ENCODE measurements around the gene MED25. TPM values are rescaled to one million over a fixed set of nuclear protein-coding genes. Genes with fewer than 3 reads are reported as not detected.

MED25 gene
- polyA plus RNA-seq, 3 donors = 13.9 to 52.9 (median 18.5) TPM

- peaks cover 98% of the 10 kb centered on the region for H3K79me2 ChIP-seq (ENCODE audit: insufficient read depth, low read length)
- TF ChIP-seq CTCF (IDR thresholded peaks at IDR 0.05) = no peak
- H3K9me3 ChIP-seq (replicated peaks in 1 of 2; ENCODE audit: control insufficient read depth in 1 of 2, insufficient read depth in 1 of 2, low read length in 2 of 2) = no peaks in the 10 kb centered on the region
- Mint-ChIP-seq H3K36me3 (peaks cover 23 to 58% of the 10 kb centered on the region in 2 donors), H3K9me3 (no peaks in the 10 kb centered on the region), H3K27me3 (ENCODE audit: low read depth in 3 of 3) (peaks cover 0 to 2% (median 2%) of the 10 kb centered on the region in 3 donors), H3K4me3 (peak overlapping the region in 1 of 2 donors; percentile 22), H3K27ac (peak overlapping the region; percentile 68 to 89 (median 87)), H3K4me1 (peaks cover 45% of the 10 kb centered on the region)
- H3K4me1 ChIP-seq (ENCODE audit: control insufficient read depth in 1 of 2, insufficient read depth in 2 of 2, low read length in 2 of 2) = peaks cover 30 to 31% of the 10 kb centered on the region in 2 donors
- 76% methylated on average over 5 of the region's 8 CpGs for WGBS (ENCODE audit: insufficient coverage)
- DNase-seq = no peak
- no peak overlapping the region for H2AFZ ChIP-seq (ENCODE audit: insufficient read depth, low read depth, low read length, poor library complexity, severe bottlenecking)
- peaks cover 5 to 25% of the 10 kb centered on the region in 2 donors for H3K36me3 ChIP-seq (replicated peaks in 1 of 2; ENCODE audit: control insufficient read depth in 1 of 2, insufficient read depth in 2 of 2, low read length in 2 of 2)
- H3K9ac ChIP-seq (ENCODE audit: insufficient read depth, low read length, poor library complexity, severe bottlenecking) = peak overlapping the region; percentile 22
- H3K4me2 ChIP-seq (replicated peaks; ENCODE audit: extremely low read depth, low read length, poor library complexity, severe bottlenecking) = no peak overlapping the region
- no peaks in the 10 kb centered on the region for H3K27me3 ChIP-seq (ENCODE audit: control insufficient read depth in 2 of 2, insufficient read depth in 2 of 2, low read length in 2 of 2)
- H3K4me3 ChIP-seq (replicated peaks in 1 of 3; ENCODE audit: low read depth in 2 of 3, low read length in 3 of 3) = no peak overlapping the region
- intact Hi-C loops (cut with micrococcal nuclease) = no loop called here
- H3K27ac ChIP-seq (ENCODE audit: low read depth in 1 of 2, low read length in 2 of 2) = peak overlapping the region; percentile 70 to 78
- H4K20me1 ChIP-seq (ENCODE audit: insufficient read depth, low read length) = peaks cover 53% of the 10 kb centered on the region
Observed at GRCh38 chr19:49773663-49774350, 44.3 kb upstream of the MED25 start.

DNA sequence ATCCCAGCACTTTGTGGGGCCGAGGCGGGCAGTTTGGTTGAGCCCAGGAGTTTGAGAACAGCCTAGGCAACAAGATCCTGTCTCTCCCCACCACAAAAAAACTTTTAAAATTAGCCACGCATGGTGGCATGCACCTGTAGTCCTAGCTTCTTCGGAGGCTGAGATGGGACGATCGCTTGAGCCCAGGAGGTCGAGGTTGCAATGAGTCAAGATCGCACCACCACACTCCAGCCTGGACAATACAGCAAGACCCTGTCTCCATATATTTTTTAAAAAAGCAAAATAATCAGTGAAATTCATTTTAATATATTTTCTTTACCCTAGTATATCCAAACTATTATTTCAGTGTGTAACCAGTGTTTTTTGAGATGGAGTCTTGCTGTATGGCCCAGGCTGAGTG, 43.1 kb upstream of the MED25 start:
- intact Hi-C loops (cut with micrococcal nuclease) = no loop called here
- no peak overlapping the region for H2AFZ ChIP-seq (ENCODE audit: insufficient read depth, low read depth, low read length, poor library complexity, severe bottlenecking)
- Mint-ChIP-seq H3K27me3 (ENCODE audit: low read depth in 3 of 3) (no peaks in the 10 kb centered on the region), H3K27ac (peak overlapping the region in 2 of 7 donors; percentile 68 to 80), H3K4me1 (peaks cover 48% of the 10 kb centered on the region), H3K4me3 (no peak overlapping the region), H3K36me3 (peaks cover 17 to 57% of the 10 kb centered on the region in 2 donors), H3K9me3 (no peaks in the 10 kb centered on the region)
- no CpG with 5 or more reads among the region's 8 CpGs for WGBS (ENCODE audit: insufficient coverage)
- H3K9ac ChIP-seq (ENCODE audit: insufficient read depth, low read length, poor library complexity, severe bottlenecking) = no peak overlapping the region
- H4K20me1 ChIP-seq (ENCODE audit: insufficient read depth, low read length) = peaks cover 43% of the 10 kb centered on the region
- H3K27me3 ChIP-seq (ENCODE audit: control insufficient read depth in 2 of 2, insufficient read depth in 2 of 2, low read length in 2 of 2) = no peaks in the 10 kb centered on the region
- TF ChIP-seq CTCF (IDR thresholded peaks at IDR 0.05) = no peak
- H3K4me3 ChIP-seq (replicated peaks in 1 of 3; ENCODE audit: low read depth in 2 of 3, low read length in 3 of 3) = no peak overlapping the region
- H3K79me2 ChIP-seq (ENCODE audit: insufficient read depth, low read length) = peaks cover 88% of the 10 kb centered on the region
- no peak for DNase-seq
- peaks cover 41 to 43% of the 10 kb centered on the region in 2 donors for H3K4me1 ChIP-seq (ENCODE audit: control insufficient read depth in 1 of 2, insufficient read depth in 2 of 2, low read length in 2 of 2)
- H3K27ac ChIP-seq (ENCODE audit: low read depth in 1 of 2, low read length in 2 of 2) = no peak overlapping the region
- H3K4me2 ChIP-seq (replicated peaks; ENCODE audit: extremely low read depth, low read length, poor library complexity, severe bottlenecking) = no peak overlapping the region
- H3K9me3 ChIP-seq (replicated peaks in 1 of 2; ENCODE audit: control insufficient read depth in 1 of 2, insufficient read depth in 1 of 2, low read length in 2 of 2) = no peaks in the 10 kb centered on the region
- peaks cover 5 to 21% of the 10 kb centered on the region in 2 donors for H3K36me3 ChIP-seq (replicated peaks in 1 of 2; ENCODE audit: control insufficient read depth in 1 of 2, insufficient read depth in 2 of 2, low read length in 2 of 2)
